Stimulated activated effector memory CD8-positive, alpha-beta T cell treated with anti-CD3 and anti-CD28 coated beads, Interleukin-12 subunit alpha, Interleukin-12 subunit beta, amount 100 ng/mL, for 72 hours (primary cell): ENCODE data around the gene CD8A.

Source experiments
- ATAC-seq: fragments of 150-1000 bp; cut with Tn5 transposase; 2 replicates; pipeline ENCODE4 v1.10.0; 2021
- DNase-seq, 2 donors: peaks; one replicate each; pipeline ENCODE4 v3.0.0; 2021 to 2022; ENCODE audit warnings: low spot score in 2 of 2
- H3K27ac Mint-ChIP-seq: one replicate; pipeline ENCODE4 v1.8.0; 2022; ENCODE audit warnings: mild to moderate bottlenecking, mixed read lengths
- H3K36me3 Mint-ChIP-seq: one replicate; pipeline ENCODE4 v1.8.0; 2022; ENCODE audit warnings: mild to moderate bottlenecking, mixed read lengths
- H3K4me1 Mint-ChIP-seq: one replicate; pipeline ENCODE4 v1.8.0; 2022; ENCODE audit warnings: mixed read lengths
- H3K4me3 Mint-ChIP-seq: one replicate; pipeline ENCODE4 v1.8.0; 2022; ENCODE audit warnings: mild to moderate bottlenecking, mixed read lengths
- H3K9me3 Mint-ChIP-seq: one replicate; pipeline ENCODE4 v1.8.0; 2022; ENCODE audit warnings: mixed read lengths

The CD8A gene

GRCh38 chr2:86821842-86822241, 31.1 kb upstream of the CD8A start:
- peak overlapping the region; percentile 79 for H3K4me3 Mint-ChIP-seq
- DNase-seq: no peak
- peaks cover 21% of the 10 kb centered on the region for H3K36me3 Mint-ChIP-seq
- H3K4me1 Mint-ChIP-seq: peaks cover 71% of the 10 kb centered on the region
- peak overlapping the region; percentile 93 for H3K27ac Mint-ChIP-seq
- H3K9me3 Mint-ChIP-seq: no peaks in the 10 kb centered on the region
- no peak for ATAC-seq

- Mint-ChIP-seq H3K4me3 (peak overlapping the region; percentile 79), H3K36me3 (peaks cover 23% of the 10 kb centered on the region), H3K27ac (peak overlapping the region; percentile 93), H3K9me3 (no peaks in the 10 kb centered on the region), H3K4me1 (peaks cover 70% of the 10 kb centered on the region)
- DNase-seq (peak in 1 of 2 donors; percentile 73), ATAC-seq (peak; percentile 11)
Observed at GRCh38 chr2:86821306-86821705, 30.6 kb upstream of the CD8A start.

- DNase-seq: no peak
- peaks cover 40% of the 10 kb centered on the region for H3K36me3 Mint-ChIP-seq
- ATAC-seq: no peak
- H3K4me3 Mint-ChIP-seq: peak overlapping the region; percentile 16
- peaks cover 60% of the 10 kb centered on the region for H3K4me1 Mint-ChIP-seq
- no peak overlapping the region for H3K27ac Mint-ChIP-seq
- no peaks in the 10 kb centered on the region for H3K9me3 Mint-ChIP-seq
Observed at GRCh38 chr2:86818957-86819356, 28.2 kb upstream of the CD8A start.

GRCh38 chr2:86818114-86818801, 27.5 kb upstream of the CD8A start:
- no peak overlapping the region for H3K27ac Mint-ChIP-seq

GRCh38 chr2:86815611-86816010, 24.9 kb upstream of the CD8A start:
- ATAC-seq (peak; percentile 93), DNase-seq (no peak)
- H3K36me3 Mint-ChIP-seq: peaks cover 53% of the 10 kb centered on the region
- H3K4me3 Mint-ChIP-seq: peak overlapping the region; percentile 29
- H3K4me1 Mint-ChIP-seq: peaks cover 62% of the 10 kb centered on the region
- no peaks in the 10 kb centered on the region for H3K9me3 Mint-ChIP-seq
- H3K27ac Mint-ChIP-seq: peak overlapping the region; percentile 78

More at GRCh38 chr2:86818114-86818801, 27.5 kb upstream of the CD8A start:
- H3K9me3 Mint-ChIP-seq: no peaks in the 10 kb centered on the region
- H3K36me3 Mint-ChIP-seq: peaks cover 42% of the 10 kb centered on the region
- peak overlapping the region; percentile 16 for H3K4me3 Mint-ChIP-seq
- no peak for DNase-seq
- H3K4me1 Mint-ChIP-seq: peaks cover 59% of the 10 kb centered on the region
- ATAC-seq: no peak

- peak in 1 of 2 donors; percentile 83 for DNase-seq
Observed at GRCh38 chr2:86809481-86810121, 18.9 kb upstream of the CD8A start.

GRCh38 chr2:86808315-86809161, 17.8 kb upstream of the CD8A start:
- Mint-ChIP-seq H3K9me3 (no peaks in the 10 kb centered on the region), H3K4me3 (peak overlapping the region; percentile 83), H3K36me3 (peaks cover 58% of the 10 kb centered on the region), H3K4me1 (peaks cover 48% of the 10 kb centered on the region), H3K27ac (peak overlapping the region; percentile 96)
- ATAC-seq: peak; percentile 88
- DNase-seq: peak; percentile 96 to 99

More at GRCh38 chr2:86809481-86810121, 18.9 kb upstream of the CD8A start:
- Mint-ChIP-seq H3K4me1 (peaks cover 51% of the 10 kb centered on the region), H3K36me3 (peaks cover 69% of the 10 kb centered on the region), H3K27ac (peak overlapping the region; percentile 96), H3K4me3 (peak overlapping the region; percentile 83), H3K9me3 (no peaks in the 10 kb centered on the region)
- ATAC-seq: no peak

- ATAC-seq (peak; percentile 72), DNase-seq (peak; percentile 62 to 92)
- H3K4me1 Mint-ChIP-seq: peaks cover 41% of the 10 kb centered on the region
- H3K36me3 Mint-ChIP-seq: peaks cover 49% of the 10 kb centered on the region
- peak overlapping the region; percentile 83 for H3K4me3 Mint-ChIP-seq
- H3K27ac Mint-ChIP-seq: peak overlapping the region; percentile 87
- H3K9me3 Mint-ChIP-seq: no peaks in the 10 kb centered on the region
Observed at GRCh38 chr2:86807468-86808275, 17.0 kb upstream of the CD8A start.

- peaks cover 35% of the 10 kb centered on the region for H3K4me1 Mint-ChIP-seq
Observed at GRCh38 chr2:86807133-86807467, 16.4 kb upstream of the CD8A start.

GRCh38 chr2:86806059-86806857, 15.5 kb upstream of the CD8A start:
- Mint-ChIP-seq H3K4me1 (peaks cover 28% of the 10 kb centered on the region), H3K36me3 (peaks cover 35% of the 10 kb centered on the region), H3K27ac (peak overlapping the region; percentile 87), H3K4me3 (peak overlapping the region; percentile 83), H3K9me3 (no peaks in the 10 kb centered on the region)
- DNase-seq (peak in 1 of 2 donors; percentile 65), ATAC-seq (no peak)

More at GRCh38 chr2:86807133-86807467, 16.4 kb upstream of the CD8A start:
- DNase-seq: peak in 1 of 2 donors; percentile 62
- Mint-ChIP-seq H3K9me3 (no peaks in the 10 kb centered on the region), H3K27ac (peak overlapping the region; percentile 87), H3K4me3 (peak overlapping the region; percentile 83), H3K36me3 (peaks cover 44% of the 10 kb centered on the region)
- no peak for ATAC-seq

GRCh38 chr2:86800856-86801567, 10.3 kb upstream of the CD8A start:
- peaks cover 9% of the 10 kb centered on the region for H3K4me1 Mint-ChIP-seq
- no peak overlapping the region for H3K4me3 Mint-ChIP-seq
- DNase-seq (no peak), ATAC-seq (no peak)
- H3K9me3 Mint-ChIP-seq: peaks cover 13% of the 10 kb centered on the region
- peak overlapping the region; percentile 11 for H3K27ac Mint-ChIP-seq
- H3K36me3 Mint-ChIP-seq: no peaks in the 10 kb centered on the region

GRCh38 chr2:86794861-86795260, 4.1 kb upstream of the CD8A start:
- peak; percentile 65 for ATAC-seq
- H3K4me3 Mint-ChIP-seq: peak overlapping the region; percentile 83
- H3K4me1 Mint-ChIP-seq: peaks cover 46% of the 10 kb centered on the region
- peaks cover 20% of the 10 kb centered on the region for H3K9me3 Mint-ChIP-seq
- peak in 1 of 2 donors; percentile 62 for DNase-seq
- H3K27ac Mint-ChIP-seq: peak overlapping the region; percentile 43
- peaks cover 23% of the 10 kb centered on the region for H3K36me3 Mint-ChIP-seq

- DNase-seq (peak in 1 of 2 donors; percentile 57), ATAC-seq (no peak)
- Mint-ChIP-seq H3K36me3 (peaks cover 35% of the 10 kb centered on the region), H3K27ac (peak overlapping the region; percentile 43), H3K9me3 (peaks cover 20% of the 10 kb centered on the region), H3K4me3 (peak overlapping the region; percentile 83), H3K4me1 (peaks cover 49% of the 10 kb centered on the region)
Observed at GRCh38 chr2:86793752-86794151, 3.0 kb upstream of the CD8A start.
